Fibroblast of peridontal ligament (primary cell): ENCODE results near the gene ACADSB.

Experiments used
- DNase-seq: peaks from one replicate; pipeline ENCODE4 v3.0.0-alpha.2; 2010; ENCODE audit errors: extremely low read depth

The ACADSB gene

DNA sequence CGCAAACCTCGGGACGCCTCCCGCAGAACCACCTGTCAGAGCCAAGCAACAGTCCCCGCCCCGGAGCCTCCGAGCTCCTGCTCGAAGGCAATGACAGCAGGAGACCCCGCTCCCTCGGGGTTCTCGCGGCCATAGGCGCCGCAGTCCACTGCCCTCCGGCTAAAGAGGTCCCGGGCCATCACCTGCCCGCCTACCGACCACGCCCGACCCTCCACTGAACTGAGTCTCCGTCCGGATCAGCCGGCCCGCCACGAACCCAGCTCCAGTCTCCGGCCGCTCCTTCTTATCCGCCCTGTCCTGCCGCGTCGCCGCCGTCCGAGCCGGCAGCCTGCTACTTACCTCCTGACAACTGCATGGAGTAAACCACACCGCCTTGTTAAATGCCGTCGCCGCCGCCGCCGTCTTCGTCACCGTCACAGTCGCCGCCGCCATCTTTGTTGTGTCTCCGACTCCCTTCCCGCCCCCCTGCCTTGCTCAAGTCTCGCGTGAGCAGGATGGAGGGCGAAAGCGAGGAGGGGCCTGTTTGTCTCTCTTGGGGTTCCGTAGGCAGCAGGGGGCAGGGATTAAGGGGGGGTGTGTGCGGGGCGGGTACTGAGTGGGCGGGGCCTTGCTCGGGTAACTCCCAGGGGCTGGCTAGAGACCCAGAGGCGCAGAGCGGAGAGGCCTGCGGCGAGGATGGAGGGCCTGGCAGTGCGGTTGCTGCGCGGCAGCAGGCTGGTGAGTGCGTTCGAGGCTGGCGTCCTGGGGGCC lies at the start of gene ACADSB, which contains the start of gene IKZF5:
ACADSB (plus strand) TSS at position 652 of the 750 bp plus-strand sequence; CDS start at position 676, 24 bp downstream.
IKZF5 (minus strand) TSS at position 441 of the 750 bp plus-strand sequence. CDS start 10,170 bp downstream, outside the sequence.
- peak; percentile 96 for DNase-seq

DNA sequence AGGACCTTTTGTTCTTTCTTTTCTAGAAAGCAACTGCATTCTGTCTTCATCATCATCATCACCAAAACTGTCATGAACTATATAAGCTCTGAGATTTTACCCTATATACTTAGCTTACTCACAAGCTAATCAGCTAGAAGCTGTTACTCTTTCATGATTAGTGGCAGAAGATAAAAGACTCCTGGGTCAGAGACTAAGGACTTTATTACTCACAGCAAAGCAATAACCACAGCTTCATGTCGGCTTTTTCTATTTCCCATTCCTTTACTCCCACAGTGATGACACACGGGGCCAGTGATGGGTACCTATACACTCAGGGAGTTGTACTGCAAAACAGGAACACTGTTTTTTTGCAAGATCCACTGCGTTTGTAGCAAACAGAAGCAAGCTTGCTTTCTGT lies 46.4 kb upstream of the ACADSB start:
- no peak for DNase-seq

DNA sequence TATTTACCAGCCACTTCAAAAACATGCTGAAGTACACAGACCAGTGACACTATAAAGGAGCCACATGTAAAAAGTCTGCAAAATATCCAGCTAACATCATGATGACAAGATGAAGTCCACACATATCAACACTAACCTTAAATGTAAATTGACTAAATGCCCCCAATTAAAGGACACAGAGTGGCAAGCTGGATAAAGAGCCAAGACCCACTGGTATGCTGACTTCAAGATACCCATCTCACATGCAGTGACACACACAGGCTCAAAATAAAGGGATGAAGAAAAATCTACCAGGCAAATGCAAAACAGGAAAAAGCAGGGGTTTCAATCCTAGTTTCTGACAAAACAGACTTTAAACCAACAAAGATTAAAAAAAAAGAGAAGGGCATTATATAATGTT lies 41.9 kb upstream of the ACADSB start:
- no peak for DNase-seq

DNA sequence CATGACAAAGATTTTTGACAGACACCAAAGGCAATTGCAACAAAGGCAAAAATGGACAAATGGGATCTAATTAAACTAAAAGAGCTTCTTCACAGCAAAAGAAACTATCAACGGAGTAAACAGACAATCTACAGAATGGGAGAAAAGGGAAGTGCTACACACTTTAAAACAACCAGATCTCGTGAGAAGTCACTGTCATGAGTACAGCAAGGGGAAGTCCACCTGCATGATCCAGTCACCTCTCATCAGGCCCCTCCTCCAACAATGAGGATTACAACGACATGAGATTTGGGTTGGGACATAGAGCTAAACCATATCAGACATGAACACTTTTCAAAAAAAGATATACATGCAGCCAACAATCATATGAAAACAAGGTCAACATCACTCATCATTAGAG lies 40.1 kb upstream of the ACADSB start:
- DNase-seq: no peak

DNA sequence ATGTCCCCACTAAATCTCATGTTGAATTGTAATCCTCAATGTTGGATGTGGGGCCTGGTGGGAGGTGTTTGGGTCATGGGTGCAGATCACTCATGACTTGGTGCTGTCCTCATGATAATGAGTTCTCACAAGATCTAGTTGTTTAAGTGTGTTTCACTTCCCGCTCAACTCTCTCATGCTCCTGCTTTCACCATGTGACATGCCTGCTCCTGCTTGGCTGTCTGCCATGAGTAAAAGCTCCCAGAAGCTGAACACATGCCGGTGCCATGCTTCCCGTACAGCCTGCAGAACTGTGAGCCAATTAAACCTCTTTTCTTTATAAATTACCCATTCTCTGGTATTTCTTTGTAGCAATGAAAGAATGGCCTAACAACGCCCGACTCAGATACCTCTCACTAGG lies 34.8 kb upstream of the ACADSB start:
- DNase-seq: no peak

DNA sequence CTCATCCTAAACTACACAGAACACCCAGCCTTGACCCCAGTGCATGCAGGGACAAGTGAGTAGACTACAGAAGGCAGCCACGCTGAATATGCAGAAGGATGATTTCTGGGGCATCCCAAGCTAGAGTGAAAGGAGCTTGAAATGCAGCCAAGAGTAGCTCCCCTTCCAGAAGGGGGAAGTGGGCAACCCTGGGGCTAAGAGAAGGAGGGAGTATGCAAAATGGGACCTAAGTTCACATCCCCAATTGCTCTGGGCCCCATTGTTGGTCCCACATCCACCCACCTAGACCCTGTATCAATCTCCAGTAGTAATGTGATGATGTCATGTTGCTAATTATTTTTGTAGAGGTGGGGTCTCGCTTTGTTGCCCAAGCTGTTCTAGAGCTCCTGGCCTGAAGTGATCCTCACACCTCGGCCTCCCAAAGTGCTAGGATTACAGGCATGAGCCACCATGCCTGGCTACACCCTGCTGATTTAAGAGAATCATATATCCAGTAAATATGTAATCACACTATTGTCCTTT lies 34.2 kb upstream of the ACADSB start:
- no peak for DNase-seq

DNA sequence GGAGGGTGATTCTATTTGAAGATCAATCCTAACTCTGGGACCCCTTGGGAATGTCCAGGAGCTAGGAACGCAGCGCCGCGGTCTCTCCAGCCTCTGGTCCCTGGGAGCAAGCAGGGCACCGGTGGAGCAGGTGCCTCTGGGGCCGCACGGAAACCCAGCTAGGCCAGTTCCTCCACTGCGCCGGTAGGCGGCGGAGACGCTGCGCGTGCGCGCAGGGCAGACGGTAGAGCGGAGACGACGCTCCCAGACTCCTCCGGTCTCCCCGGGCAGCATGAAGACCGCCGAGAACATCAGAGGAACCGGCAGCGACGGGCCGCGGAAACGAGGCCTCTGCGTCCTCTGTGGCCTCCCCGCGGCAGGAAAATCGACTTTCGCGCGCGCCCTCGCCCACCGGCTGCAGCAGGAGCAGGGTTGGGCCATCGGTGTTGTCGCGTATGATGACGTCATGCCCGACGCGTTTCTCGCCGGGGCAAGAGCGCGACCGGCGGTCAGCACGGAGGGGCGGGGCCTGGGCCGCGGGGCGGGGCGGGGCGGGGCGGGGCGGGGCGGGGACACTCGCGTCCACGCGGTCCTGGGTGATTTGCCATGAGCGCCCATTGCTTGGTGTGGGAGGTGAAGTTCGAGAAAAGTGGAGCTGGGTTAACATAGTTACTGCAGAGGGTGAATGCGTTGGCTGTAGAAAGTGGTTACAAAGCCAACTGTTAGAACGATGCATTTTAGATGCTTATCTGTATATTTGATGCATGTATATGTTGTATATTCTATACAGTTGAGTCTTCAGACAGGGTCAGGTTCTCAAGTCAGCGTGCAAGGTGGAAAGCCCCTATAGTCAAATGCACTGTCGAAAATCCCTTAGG lies 28.4 kb upstream of the ACADSB start, which contains the start of gene PSTK:
PSTK (plus strand) TSS at position 193 of the 857 bp plus-strand sequence; CDS start at position 272, 79 bp downstream.
- peak; percentile 92 for DNase-seq

DNA sequence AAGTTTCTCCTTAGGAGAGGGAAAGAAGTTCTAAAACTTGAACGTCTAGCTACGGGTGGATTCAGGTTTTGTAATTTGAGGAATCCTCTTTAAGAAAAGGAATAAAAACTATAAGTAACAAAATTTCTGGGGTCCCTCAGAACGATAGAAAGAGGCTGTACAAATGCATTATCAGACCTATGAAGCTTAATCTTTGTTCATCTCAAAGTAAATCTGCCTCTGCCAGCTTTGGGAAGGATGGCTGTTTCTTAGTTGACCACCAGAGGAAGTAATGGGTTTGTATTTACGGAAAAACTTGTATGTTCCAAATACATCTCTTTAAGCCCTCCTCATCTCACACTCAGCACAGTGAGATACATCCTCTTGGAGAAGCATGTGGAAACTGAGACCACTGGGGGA lies 27.7 kb upstream of the ACADSB start:
- peak; percentile 72 for DNase-seq

DNA sequence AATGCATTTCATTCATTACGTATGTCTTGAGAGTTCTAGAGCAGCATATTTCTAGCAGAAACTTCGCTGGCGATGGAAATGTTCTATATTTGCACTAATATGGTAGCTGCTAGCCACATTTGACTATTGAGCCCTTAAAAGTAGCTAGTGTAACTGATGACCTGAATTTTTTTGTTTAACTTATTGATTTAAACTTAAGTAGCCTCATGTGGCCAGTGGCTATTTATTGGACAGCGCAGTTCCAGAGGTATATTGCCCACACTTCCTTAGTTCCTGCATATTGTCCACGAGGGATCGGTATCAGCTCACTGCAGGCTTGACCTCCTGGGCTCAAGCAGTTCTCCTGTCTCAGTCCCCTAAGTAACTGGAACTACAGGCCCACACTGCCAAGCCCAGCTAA lies 24.9 kb upstream of the ACADSB start:
- DNase-seq: no peak

DNA sequence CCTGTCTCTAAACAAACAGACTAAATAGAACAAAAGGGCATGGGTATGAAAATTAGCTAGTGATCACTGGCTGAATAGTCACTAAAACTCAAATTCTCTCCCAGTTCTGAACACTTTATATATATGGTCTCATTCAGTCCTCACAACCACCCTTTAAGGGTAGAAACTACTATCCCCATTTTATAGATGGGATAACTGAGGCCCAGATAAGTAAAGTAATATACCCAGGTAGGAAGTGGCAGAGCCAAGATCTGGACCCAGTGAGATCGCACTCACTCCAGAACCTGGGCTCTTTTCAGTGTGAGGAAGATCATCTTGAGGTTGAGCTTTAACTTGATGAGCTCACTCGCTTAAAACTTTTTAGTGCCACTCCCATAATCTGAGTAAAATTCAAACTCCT lies 24.1 kb upstream of the ACADSB start:
- no peak for DNase-seq

DNA sequence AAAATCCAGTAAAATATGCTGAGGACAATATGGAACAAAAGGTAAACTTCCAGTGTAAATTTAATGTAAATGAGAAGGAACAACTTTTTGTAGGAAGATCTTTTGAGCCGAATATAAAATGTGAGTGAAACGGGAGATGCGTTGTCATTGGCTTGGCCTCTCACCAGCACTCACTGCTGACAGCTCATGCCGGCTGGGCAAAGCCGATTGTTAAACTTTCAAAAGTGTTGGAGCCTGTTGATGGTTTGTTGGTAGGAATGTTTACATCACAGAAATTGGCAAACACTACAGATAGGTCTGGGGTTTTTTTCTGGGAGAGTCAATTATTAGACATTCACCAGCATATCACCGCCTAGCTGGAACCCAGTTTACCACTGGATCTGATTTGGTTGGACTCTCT lies 22.5 kb upstream of the ACADSB start:
- DNase-seq: no peak

DNA sequence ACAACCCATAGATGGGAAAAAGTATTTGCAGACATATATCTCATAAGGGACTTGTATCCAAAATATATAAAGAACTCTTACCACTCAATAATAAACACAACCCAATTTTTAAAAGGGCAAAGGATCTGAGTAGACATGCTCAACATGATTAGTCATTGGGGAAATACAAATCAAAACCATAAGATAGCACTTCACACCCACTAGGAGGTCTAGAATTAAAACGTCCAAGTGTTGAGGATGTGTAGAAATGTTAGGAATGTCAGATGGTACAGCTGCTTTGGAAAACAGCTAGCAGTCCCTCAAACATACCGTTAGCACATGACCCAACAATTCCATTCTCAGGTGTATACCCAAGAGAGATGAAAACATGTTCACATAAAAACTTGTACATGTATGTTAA lies 20.3 kb upstream of the ACADSB start:
- no peak for DNase-seq

DNA sequence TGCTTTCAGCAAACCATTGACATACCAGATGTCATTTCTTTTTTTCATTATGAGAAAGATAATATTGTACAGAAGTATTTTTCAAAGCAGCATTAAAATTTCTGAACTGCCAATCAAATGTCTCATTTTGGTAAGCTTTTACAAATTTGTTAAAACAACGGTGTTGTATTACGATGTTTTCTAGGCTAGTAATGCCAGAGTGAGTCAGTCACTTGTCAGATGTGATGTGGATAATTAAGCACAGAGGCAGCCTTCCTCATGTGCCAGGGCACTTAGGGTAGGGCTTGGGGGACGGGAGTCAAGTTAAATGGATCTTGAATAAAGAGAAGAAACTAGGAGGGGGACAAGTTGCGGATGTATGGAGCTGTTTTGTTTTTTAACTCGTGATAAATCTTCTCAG lies 18.5 kb upstream of the ACADSB start:
- DNase-seq: peak; percentile 27

DNA sequence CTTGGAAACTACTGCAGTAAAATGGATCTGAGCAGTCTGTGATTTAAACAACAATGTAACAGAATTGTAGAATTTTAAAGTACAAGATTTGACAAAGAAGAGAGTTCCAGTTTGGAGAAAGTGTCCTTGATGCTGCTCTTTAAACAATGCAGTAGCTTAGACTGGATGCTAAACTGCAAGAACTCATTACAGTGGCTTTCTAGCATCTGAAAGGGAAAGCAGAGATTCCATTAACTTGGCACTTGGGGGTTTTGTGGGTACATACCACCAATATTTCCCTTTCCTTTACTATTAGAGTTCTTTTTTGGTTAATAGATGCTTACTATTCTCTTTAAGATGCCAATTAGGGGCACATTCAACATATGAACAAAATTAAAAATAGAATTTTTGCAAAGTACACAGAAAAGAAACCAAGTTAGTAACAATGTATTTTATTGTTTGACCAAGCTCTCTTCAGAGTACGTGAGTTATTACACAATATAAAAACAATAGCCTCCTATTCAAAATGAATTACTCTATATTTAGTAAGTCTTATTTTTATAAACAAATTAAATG lies 16.7 kb upstream of the ACADSB start:
- no peak for DNase-seq

DNA sequence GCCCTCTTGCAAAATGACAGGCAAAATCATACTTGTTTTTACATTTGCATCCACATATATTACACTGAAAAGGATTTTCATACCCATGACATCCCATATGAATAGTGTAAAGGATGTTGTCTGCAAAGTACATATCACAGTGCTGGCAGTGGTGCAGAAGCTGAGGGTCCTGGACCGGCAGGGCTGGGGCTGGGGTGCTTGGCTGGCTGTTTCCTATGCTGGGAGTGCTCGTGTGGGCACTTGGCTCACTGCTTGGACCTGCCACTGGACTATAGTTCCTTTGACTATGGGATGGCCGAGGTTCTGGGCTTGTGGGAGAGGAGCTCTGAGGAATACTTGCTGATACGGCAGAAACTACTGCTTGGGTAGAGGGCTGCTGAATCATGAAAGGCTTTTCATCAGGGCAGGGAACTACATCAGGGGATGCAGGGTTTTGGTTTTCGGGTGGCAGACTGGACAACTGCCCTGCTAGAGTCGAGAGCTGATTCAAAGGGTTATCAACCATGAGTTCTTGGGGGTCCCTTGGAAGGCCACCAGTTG lies 14.9 kb upstream of the ACADSB start:
- no peak for DNase-seq

DNA sequence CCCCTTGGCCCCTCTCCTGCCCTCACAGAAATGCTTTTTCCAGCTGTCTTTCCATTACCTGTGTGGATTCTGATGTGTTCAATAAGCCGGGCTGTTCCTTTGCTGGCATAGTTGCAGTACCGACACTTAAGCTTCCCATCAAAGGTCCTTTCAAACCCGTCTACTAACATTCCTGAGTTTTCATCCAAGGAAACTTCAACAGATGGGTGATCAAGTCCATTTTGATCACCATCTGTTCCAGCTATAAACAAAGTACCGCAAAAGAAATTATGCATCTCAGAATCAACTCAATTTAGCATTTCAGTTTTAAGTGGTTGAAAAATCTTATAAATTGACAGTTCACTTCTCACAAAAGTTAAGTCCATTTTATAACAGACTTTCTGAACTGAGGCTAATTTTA lies 12.9 kb upstream of the ACADSB start:
- no peak for DNase-seq

DNA sequence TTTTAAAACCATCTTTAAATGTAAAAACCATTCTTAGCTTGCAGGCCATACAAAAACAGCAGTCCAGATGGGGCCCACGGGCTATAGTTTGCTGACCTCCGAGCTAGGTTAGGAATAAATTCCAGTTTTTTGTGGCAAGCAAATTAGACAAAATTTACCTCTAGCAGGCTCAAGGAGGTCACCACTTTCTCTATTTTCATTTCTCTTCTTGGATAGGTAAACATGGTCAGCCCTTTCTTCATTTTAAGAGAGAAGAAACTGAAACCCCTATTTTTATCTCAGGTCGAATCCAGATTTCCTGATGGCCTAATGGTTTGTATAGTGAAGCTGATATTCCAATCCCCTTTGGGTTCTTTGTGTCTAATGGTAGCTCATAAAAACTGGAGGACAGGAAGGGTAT lies 10.9 kb upstream of the ACADSB start:
- DNase-seq: no peak

DNA sequence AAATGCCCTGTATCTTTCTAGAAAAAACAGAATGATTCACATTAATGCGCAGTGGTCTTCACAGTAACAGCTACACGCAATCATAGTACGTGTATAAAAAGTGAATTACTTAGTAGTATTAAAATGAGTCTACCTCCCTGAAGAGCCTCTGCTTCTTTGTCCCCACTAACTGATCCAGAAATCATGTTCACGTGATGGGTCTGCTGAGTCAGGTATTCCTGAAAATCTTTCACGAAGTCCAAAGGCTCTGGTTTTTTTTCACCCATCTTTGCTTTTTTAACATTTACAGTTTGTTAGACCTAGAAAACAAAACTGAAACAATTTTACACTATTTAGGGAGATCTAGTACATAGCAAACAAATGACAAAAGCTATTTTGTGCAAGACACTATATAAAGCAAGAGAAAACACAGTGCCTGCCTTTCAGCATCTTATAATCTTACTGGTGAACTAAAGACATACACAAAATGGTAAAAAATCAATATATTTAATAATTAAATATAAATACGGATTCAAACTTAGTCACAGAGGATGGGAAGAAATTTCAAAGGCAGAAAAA lies 10.4 kb upstream of the ACADSB start:
- no peak for DNase-seq

DNA sequence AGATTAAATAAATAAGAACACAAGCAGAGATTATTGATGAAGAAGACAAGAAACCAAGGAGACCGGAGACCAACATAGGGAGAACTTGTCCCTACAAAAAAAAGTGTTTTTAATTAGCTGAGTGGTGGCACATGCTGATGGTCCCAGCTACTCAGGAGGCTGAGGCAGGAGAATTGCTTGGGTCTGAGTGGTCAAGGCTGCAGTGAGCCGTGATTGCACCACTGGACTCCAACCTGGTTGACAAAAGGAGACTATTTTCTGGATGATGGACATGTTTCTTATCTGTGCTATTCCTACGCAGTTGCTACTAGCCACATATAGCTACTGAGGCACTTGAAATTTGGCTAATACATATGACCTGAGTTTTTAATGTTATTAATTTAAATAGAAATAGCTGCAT lies 9.9 kb upstream of the ACADSB start:
- DNase-seq: no peak

DNA sequence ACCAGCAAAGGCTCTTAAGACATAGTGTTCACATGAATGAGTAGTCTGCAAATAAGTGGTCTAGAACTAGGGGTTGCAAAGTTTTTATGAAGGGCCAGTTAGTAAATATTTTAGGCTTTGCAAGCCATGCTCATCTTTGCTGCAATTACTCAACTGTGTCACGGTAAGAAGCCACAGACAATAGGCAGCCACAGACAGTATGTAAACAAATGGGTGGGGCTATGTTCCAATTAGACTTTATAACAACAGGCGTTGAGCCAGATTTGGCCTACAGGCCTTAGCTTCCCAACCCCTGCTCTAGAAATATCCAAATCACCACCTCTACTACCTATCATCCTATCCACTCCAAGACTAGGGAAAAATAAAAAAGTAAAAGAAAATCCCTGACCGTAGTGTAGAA lies 9.5 kb upstream of the ACADSB start:
- DNase-seq: peak; percentile 3

DNA sequence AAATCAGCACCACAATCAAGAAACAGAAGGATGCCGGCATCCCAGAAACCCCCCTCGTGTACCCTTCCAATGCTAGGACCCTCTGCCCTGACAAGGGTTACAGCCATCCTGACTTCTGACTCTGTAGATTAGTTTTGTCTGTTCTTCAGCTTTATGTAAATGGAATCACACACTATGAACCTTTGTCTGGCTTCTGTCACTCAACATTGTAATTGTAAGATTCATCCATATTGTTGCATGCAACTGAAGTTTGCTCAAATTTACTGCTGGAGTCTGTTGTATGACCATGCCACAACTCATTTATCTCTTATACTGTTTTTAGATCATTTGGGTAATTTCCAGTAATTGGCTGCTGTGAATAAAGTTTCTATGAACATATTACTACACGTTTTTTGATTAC lies 8.7 kb upstream of the ACADSB start:
- no peak for DNase-seq

DNA sequence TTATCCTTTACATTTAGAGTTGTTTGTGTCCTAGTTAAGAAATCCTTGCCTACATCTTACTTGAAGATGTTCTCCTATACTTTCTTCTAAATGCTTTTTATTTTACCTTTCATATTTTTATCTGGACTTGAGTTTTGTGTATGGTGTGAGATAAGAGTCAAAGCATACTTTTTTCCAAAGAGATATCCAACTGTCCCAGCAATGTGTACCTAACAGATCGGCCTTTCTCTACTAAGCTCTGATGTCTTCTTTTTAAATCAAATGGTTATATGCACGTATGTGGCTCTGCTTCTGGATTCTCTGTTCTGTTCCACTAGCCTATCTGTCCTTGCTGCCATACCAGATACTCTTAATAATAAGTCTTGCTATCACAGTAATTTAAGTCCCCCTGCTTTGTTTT lies 7.4 kb upstream of the ACADSB start:
- DNase-seq: no peak
